HL-60/S4 treated with retinoic acid at 250 ng/mL for 4 days and 3 days (cell line): ENCODE data around the gene PSMD11.

Source experiments
- in situ Hi-C: fragments of 300-500 bp; cut with MboI; formaldehyde crosslinking; loops from 2 replicates; pipeline ENCODE4 v1.7.0; 2022; ENCODE audit warnings: low sequenced_read_pairs

Gene PSMD11

GRCh38 chr17:32488604-32489180 lies 44.4 kb downstream of the PSMD11 start:
- in situ Hi-C loops, result no loop called here

DNA sequence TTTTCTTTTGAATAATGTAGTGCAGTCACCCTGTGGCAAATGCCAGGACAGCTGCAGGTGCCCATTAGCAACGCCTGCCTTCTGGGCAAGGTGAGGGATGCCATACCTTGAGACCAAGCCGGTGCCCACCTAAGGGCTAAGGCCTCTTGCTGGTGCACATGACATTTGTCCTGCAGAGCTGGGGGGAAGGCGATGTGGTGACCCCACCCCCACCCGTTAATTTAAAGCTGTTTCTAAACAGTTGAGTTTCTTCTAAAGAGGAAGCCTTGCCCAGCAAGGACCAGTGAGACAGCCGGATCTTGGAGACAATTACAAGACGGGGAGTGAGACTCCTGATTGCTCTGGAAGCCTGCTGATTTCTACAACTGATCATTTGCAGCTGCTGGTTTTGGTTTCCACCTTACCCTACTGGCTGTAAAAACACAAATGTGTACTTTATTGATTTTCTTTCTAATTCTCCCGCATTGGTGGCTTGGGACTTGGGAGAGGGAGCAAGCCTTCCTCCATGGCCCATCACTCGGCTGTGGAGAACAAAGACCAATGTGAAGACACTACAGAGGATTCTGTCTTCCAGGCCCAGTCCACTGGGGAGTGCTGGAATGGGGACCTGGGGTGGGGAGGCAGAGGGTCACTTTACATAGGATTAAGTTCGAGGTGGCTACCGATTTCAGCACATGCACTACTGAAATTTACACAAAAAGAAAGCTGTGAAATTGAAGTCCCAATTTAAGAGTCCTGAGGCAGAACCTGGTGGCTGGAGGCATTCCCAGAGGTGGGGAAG lies 45.2 kb downstream of the PSMD11 start:
- in situ Hi-C loops, result no loop called here

DNA sequence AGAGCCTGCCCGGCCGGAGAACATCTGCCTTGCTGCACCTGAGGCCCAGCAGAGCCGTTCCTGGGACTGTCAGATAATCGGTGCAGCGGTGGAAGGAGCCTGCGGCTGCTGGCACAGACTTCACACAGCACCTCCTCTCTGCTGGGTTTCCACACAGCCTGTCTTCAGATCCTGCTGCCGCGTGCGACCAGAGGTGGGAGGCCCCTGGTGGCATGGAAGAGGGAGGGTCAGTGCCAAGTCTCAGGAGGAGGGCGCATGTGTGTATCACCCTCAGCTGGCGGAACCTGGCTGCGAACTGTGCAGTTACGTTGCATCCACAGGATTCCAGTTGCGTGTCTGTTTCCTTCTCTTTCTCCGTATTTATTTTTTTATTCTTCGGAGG lies 45.8 kb downstream of the PSMD11 start:
- in situ Hi-C loops, result no loop called here

- in situ Hi-C loops, result no loop called here
These were observed 47.3 kb downstream of the PSMD11 start for GRCh38 chr17:32491371-32492263.

DNA sequence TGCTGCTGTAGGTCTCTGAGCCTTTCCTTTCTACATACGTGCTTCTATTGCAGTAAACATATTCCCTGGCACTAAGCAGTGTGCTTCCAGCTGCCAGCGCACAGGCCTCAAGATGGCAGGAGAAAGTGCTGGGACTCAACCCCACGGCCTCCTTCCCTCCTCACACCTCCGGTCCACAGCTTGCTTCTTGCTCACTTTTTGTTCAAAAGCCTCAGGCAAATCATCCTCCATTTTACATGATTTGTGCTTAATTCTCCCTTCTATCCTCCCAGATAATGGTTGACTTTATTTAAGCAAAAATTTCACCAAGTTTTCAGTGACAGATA lies 47.9 kb downstream of the PSMD11 start:
- in situ Hi-C loops, result no loop called here

DNA sequence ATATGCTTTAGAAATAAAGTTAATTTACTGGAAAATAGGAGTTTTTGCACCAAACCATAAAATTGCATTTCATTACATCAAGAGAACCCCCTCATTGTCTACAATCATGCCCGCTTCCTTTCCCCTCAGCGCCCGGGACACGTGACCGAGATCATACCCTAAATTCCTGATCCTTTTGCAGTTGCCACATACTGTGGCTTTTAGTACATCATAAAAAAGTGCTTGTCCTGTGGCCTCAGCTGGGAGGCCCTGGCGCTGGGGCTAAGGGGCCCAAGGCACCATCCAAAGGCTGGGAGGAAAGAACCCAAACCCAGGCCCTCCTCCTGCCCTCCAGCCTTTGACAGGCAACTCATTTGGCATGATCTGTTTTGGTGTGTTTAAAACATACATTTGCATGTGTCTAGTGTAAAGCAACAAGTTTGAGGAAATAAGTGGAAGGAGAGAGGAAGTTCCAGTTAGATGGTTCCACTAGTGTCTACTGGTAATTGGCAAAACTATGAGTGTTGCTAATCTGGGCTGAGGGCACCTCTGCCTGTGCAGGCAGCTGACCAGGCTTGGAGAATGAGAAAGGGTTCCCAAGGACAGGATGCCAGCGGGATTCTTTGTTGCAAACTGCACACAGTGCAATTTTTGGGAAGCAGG lies 48.5 kb downstream of the PSMD11 start:
- in situ Hi-C loops, result no loop called here

DNA sequence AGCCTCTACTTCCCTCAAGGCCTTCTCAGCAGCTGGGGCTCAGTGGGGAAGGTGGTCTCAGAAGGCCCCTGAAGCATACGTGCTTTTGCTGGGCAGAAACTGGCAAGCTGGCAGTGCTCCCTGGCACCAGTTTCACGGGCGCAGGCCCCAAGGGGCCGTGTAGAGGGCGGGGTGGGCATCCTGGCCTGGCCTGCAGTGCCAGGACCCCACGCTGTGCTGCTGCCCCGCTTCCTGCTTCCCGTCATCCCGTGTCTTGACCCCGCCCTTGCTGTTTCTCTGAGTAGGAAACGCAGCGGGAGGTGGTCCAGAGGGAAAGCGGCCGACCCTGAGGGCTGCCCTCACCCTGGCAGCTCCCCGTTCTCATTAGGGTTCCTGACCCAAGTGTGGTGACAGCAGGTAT lies 49.3 kb downstream of the PSMD11 start:
- in situ Hi-C loops, result no loop called here

DNA sequence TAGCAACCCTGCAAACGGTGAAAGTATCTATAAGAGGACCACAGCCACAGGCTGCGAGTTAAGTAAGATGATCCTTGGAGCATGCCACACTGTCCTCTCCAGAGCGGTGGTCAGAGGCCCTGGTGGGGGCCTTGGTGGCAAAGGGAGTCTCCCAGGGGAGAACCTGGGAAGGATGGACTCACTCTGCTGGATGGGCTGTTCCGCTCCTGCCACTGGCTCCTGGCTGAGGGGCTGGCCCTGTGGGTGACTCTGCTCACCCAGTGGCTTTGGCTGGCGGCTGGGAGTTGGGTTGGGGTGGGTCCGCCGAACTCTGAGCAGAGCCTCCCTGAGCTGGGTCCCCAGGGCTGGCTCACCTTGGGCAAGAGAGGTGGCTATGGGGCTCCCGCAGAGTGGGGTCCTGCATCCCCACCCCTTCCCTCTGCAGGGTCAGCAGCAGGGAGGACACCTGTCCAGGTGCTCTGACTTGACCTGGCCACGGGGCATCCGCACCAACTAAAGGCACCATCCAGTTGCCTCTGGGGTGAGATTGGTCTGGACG lies 49.7 kb downstream of the PSMD11 start:
- in situ Hi-C loops, result no loop called here

DNA sequence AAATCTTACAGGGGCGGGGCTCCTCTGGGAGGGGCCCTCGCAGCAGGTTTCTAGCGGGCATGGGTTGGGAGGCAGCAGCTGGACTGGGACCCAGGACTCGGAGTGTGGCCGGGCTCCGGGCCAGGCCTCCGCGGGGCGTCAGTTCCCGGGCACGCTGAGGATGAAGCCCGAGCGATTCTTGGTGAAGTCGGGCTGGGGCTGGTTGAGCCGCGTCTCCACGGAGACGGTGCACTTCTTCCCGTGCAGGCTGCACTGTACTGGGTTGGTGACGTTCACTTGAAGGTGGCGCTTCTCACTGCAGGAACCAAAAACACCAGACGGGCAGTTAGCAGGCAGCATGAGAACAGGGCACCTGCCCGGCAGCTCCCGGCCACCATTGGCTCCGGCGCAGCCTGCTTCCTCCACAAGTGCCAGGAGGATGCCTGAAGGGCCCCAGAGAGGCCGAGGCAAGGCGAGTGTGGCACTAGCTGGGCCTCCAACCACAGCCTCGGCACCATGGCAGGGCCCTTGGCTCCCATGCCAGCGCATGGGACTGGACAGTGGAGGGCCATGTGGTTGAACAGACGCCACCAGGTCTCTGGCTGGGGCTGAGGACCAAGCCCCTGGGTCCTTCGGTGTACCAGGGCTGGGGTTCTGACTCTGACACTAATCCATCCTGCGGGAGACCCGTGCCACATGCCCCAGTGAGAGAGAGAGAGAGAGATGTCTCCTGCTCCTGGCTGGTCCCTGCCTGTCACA lies 50.5 kb downstream of the PSMD11 start:
- in situ Hi-C loops, result no loop called here

GRCh38 chr17:32495359-32496231 lies 51.3 kb downstream of the PSMD11 start:
- in situ Hi-C loops, result no loop called here

DNA sequence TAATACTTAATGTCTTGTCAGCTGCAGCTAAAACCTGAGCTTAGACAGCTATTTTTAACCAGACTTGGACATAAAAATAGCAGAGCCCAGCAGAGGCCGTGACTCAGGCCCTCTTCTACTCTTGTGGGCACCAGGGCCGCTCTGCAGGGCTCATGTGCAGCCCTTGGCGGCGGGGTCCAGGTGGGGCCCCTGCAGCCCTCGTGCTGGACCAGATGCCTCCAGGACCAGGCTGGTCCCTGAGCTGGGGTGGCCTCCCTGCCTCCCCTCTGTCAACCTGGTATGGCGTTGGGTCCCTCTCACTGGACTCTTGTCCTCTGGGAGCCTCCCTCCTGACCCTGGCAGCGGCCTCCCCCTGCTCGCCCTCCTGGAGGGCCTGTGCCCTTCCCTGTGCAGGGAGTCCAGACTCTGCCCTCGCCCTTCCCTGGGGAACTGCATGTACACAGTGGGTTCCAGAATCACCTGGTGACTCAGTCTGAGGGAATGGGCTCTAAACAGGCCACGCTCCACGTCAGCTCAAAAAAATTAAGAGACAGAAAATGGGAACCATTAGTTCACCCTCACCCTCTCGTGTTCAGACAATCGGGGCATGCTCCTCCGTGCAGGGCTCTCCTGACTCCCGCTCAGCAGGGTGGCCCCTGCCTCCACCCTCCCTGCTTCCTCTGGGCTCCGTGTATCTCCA lies 52.2 kb downstream of the PSMD11 start:
- in situ Hi-C loops, result no loop called here

DNA sequence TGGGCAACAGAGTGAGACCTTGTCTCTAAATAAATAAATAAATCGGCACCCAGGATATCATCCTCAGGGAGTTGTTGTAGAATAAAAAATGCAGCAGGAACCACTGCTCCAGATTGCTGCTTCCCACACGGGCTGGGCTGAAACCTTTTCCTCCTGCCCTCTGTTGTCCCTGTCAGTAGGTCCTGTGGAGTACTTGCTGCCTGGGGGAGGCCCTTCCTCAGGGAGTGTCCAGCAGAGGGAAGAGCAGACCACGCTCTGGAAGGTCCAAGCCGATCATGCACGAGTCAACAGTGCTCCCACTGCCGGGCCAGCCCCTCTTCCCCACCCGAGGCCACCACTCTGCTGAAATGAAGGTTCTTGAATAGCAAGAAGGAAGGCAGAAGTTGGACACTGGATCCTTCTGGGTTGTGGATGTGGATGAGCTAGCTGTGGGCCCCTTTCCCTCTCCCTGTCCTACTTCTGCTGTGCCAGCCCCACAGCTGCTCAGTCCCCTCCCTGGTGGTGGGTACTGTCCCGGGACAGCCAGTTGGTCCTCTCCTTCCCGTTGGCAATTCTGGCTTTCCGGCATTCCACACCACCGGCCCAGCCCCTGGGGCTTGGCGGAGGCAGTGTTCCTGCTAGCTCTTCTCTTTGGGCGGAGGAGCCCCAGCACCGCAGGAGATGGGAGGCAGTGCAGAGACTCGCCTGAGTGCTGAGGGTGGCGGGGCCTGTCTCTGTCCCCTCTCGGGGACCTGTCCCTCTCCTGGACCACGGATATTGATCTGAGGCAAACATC lies 53.3 kb downstream of the PSMD11 start:
- in situ Hi-C loops, result no loop called here

DNA sequence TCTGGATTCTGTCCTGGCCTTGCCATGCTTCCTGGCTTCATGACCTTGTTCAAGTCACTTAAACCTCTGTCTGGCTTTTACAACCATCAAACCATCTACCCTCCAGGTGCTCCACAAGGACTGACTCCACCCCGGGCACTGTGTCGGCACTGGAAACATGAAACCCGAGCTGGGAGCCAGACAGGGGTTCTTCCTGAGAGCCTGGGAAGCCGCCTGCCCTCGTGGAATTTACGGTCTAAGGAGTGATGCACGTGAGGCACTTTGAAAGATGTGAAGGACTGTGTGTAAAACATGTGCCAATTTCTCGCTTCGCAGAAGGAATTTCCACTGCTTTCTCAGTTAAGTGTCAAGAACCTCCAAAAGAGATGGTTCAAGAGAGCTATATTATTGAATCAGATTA lies 54.1 kb downstream of the PSMD11 start:
- in situ Hi-C loops, result no loop called here

DNA sequence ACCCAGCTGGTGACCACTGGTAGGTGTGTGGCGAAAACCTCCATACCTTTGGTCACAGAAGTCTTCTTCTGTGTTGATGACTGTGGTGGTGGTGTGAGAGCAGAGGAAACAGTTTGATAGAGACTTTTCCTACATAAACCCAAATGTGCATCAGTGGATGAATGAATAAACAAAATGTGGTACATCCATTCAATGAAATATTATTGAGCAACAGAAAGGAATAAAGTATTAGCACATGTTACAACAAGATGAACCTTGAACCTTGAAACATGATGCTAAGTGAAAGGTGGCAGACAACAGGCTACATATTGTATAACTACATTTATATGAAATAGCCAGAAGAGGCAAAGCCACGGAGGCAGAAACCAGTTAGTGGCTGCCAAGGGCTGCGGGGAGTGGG lies 57.7 kb downstream of the PSMD11 start:
- in situ Hi-C loops, result no loop called here

- in situ Hi-C loops, result no loop called here
These were observed 58.4 kb downstream of the PSMD11 start for GRCh38 chr17:32502710-32503109.

GRCh38 chr17:32503251-32504165 lies 59.2 kb downstream of the PSMD11 start:
- in situ Hi-C loops, result no loop called here
